Kidney (tissue), 22 donors: ENCODE data around the gene ABLIM3. TPM values are rescaled to one million over a fixed set of nuclear protein-coding genes. Genes with fewer than 3 reads are reported as not detected.
A peak's percentile ranks its signal among the peaks of the same experiment; 100 is the strongest.

Experiments
- DNase-seq, 5 donors: peaks; one replicate each; pipeline ENCODE4 v3.0.0-alpha.2; 2013 to 2020
- FAIRE-seq: peaks from 2 replicates; lab custom pipeline; 2012; peaks lifted over from hg19 to GRCh38; lab: Jason Lieb, UNC
- H3K27ac ChIP-seq, 2 donors: one replicate each; pipeline ENCODE4 v1.7.0; 2013; ENCODE audit warnings: low read depth in 2 of 2, low read length in 2 of 2, inconsistent platforms in 1 of 2
- H3K27me3 ChIP-seq: one replicate; pipeline ENCODE4 v1.7.1; 2013; ENCODE audit warnings: low read length, inconsistent platforms; ENCODE audit not compliant: control insufficient read depth, insufficient read depth
- H3K36me3 ChIP-seq, 3 donors: one replicate each; pipeline versions ENCODE4 v1.7.0 to v1.7.1; 2013; ENCODE audit warnings: low read length in 3 of 3, control low read depth in 1 of 3, inconsistent platforms in 1 of 3; ENCODE audit not compliant: insufficient read depth in 3 of 3, control insufficient read depth in 2 of 3
- H3K4me1 ChIP-seq, 3 donors: one replicate each; pipeline versions ENCODE4 v1.7.0 to v1.7.1; 2013; ENCODE audit warnings: low read length in 3 of 3, inconsistent platforms in 1 of 3, low read depth in 1 of 3; ENCODE audit not compliant: control insufficient read depth in 2 of 3, insufficient read depth in 2 of 3
- H3K4me3 ChIP-seq, 3 donors: one replicate each; pipeline versions ENCODE4 v1.7.0 to v1.8.1; 2013; ENCODE audit warnings: low read length in 3 of 3, control low read depth in 1 of 3, inconsistent platforms in 1 of 3
- H3K9ac ChIP-seq, 3 donors: one replicate each; pipeline versions ENCODE4 v1.7.0 to v1.7.1; 2013; ENCODE audit warnings: low read length in 3 of 3, control low read depth in 1 of 3, inconsistent platforms in 1 of 3
- H3K9me3 ChIP-seq, 3 donors: one replicate each; pipeline versions ENCODE4 v1.7.0 to v1.7.1; 2013; ENCODE audit warnings: low read length in 3 of 3, control low read depth in 1 of 3, inconsistent platforms in 1 of 3; ENCODE audit not compliant: control insufficient read depth in 2 of 3, insufficient read depth in 1 of 3
- intact Hi-C: fragments of 100-400 bp; cut with DNase I; formaldehyde crosslinking; loops from one replicate; pipeline ENCODE4 v1.11.1; 2022
- long read RNA-seq, 10 donors: library from polyadenylated mRNA in 1 of 10; unstranded in 1 of 10; transcript quantifications; one replicate each; pipeline ENCODE4 v2.0.0 and lab custom pipeline, GENCODE V29; 2021 to 2026
- polyA plus RNA-seq: library from polyadenylated mRNA; stranded (reverse); fragments of 350-450 nt; fragmentation: Illumina TruSeq; extraction: RNeasy Lipid Tissue Mini Kit (QIAGEN cat#74804); gene quantifications from one replicate; pipeline ENCODE4 v1.2.3, GENCODE V29; 2014; ENCODE audit warnings: low read depth, low replicate concordance; ENCODE audit not compliant: insufficient read depth
- total RNA-seq: library from RNA; stranded (reverse); fragmentation: NEBNext Ultra II Directional; extraction: Animal tissue kit (Norgen Biotek cat#: 25700); gene quantifications from one replicate; pipeline ENCODE4 v1.2.1, GENCODE V29; 2021
- TF ChIP-seq, protein P1 (sequence below): IDR thresholded peaks from 3 replicates; pipeline ENCODE4 v1.5.1; 2012; ENCODE audit warnings: mild to moderate bottlenecking, moderate library complexity, borderline replicate concordance; ENCODE audit not compliant: insufficient read depth; ENCODE audit errors: extremely low read depth
- donor health status: control.
- donor health status: control.
- donor health status: control.
- donor health status: control.
- donor health status: control.
- donor health status: DM: yes; HTN: yes; CAD: no.
- donor health status: Normal renal cell carcinoma (clear cell type).

ABLIM3 gene
- total RNA-seq (21.7 TPM), polyA plus RNA-seq (20.1 TPM)
- long read RNA-seq, donor 1, result 0 reads
- long read RNA-seq, donor 2, result 0 reads
- long read RNA-seq, donor 3, result 0 reads
- long read RNA-seq, donor 4, result 0 reads
- long read RNA-seq, donor 5, result 0 reads
- long read RNA-seq, donor 6, result 0 reads
- long read RNA-seq, donor 7, partial matches to known transcripts, result 1 of 6 reads
- long read RNA-seq, donor 7, other reads (novel, unspliced or antisense), result 5 of 6 reads
- long read RNA-seq, donor 8, result 0 reads
- long read RNA-seq, donor 9, result 0 reads
- long read RNA-seq, donor 10, result 0 reads

DNA sequence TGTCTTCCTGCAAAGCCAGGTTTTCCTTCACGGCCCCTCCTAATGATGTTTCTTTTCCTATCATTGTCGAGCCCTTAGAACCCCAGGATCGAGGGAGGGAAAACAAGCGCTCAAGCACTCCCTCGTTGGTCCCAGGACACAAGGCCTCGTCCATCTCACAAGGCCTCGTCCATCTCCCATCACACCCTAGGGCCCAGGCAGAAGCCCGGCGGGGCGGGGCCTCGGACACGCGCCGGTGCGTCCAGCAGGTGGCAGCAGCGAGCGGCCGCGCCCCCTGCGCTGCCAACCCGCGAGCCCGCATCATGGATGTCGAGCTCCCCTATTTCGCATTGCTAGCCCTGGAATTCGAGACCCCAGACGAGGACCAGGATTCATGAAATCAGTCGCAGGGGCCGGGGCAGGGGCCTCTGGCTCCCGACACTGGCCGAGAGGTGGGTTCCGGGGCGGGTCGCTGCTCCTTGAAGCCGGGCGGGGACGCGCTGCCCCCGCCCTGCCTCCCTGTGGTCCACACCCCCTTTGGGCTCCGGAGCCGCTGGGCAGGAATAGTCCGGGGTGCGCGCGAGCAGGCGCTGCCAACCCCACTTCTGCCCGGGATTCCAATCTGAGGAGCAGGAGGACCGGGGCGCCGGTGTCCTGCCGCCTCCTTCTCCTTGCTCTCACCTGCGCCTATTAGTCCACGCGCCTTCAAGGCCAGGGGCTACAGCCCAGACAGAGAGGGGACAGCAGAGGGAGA lies at the start of gene ABLIM3:
ABLIM3 (plus strand) TSS at position 270 of the 733 bp plus-strand sequence. CDS start 603 bp downstream, outside the sequence.
- FAIRE-seq (no peak), DNase-seq (peak; percentile 61 to 84 (median 67))
- TF ChIP-seq, protein P1, sequence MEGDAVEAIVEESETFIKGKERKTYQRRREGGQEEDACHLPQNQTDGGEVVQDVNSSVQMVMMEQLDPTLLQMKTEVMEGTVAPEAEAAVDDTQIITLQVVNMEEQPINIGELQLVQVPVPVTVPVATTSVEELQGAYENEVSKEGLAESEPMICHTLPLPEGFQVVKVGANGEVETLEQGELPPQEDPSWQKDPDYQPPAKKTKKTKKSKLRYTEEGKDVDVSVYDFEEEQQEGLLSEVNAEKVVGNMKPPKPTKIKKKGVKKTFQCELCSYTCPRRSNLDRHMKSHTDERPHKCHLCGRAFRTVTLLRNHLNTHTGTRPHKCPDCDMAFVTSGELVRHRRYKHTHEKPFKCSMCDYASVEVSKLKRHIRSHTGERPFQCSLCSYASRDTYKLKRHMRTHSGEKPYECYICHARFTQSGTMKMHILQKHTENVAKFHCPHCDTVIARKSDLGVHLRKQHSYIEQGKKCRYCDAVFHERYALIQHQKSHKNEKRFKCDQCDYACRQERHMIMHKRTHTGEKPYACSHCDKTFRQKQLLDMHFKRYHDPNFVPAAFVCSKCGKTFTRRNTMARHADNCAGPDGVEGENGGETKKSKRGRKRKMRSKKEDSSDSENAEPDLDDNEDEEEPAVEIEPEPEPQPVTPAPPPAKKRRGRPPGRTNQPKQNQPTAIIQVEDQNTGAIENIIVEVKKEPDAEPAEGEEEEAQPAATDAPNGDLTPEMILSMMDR, result peak; percentile 86
- Histone ChIP-seq H3K27me3 (no peaks in the 10 kb centered on the region), H3K9me3 (no peaks in the 10 kb centered on the region), H3K4me3 (peak within 1 kb of the TSS in 2 of 3 donors; percentile 67 to 82), H3K27ac (peak within 1 kb of the TSS; percentile 52 to 85), H3K4me1 (peaks cover 0 to 10% (median 0%) of the 10 kb centered on the region in 3 donors), H3K36me3 (no peaks in the 10 kb centered on the region), H3K9ac (peak within 1 kb of the TSS in 2 of 3 donors; percentile 43 to 68)
- intact Hi-C loops, result no loop called here

- Histone ChIP-seq H3K27me3 (no peaks in the 10 kb centered on the region), H3K4me1 (no peaks in the 10 kb centered on the region), H3K9ac (no peak overlapping the region), H3K36me3 (no peaks in the 10 kb centered on the region), H3K27ac (no peak overlapping the region), H3K4me3 (no peak overlapping the region), H3K9me3 (peaks cover 0 to 9% (median 4%) of the 10 kb centered on the region in 3 donors)
- intact Hi-C loops, result no loop called here
- TF ChIP-seq, protein P1, result no peak
- FAIRE-seq (no peak), DNase-seq (peak in 1 of 5 donors; percentile 63)
Observed at GRCh38 chr5:149093625-149094024, 47.7 kb upstream of the ABLIM3 start.

GRCh38 chr5:149094996-149095395 lies 46.3 kb upstream of the ABLIM3 start:
- Histone ChIP-seq H3K36me3 (no peaks in the 10 kb centered on the region), H3K27ac (no peak overlapping the region), H3K9ac (no peak overlapping the region), H3K27me3 (no peaks in the 10 kb centered on the region), H3K9me3 (peaks cover 0 to 14% (median 4%) of the 10 kb centered on the region in 3 donors), H3K4me1 (no peaks in the 10 kb centered on the region), H3K4me3 (no peak overlapping the region)
- FAIRE-seq (no peak), DNase-seq (no peak)
- intact Hi-C loops, result no loop called here
- TF ChIP-seq, protein P1, result no peak
